ENCODE measurements around the gene BYSL.

The BYSL gene

GRCh38 chr6:41920921-41921711, at the start of gene BYSL, which contains the start of gene MED20:
Gene BYSL, plus strand, starts transcription at chr6:41921499. Its CDS starts 64 bp downstream, at chr6:41921563.
Gene MED20, minus strand, starts transcription at chr6:41921139. Its CDS starts 121 bp downstream, at chr6:41921018.
- peak; percentile 98 for DNase-seq

GRCh38 chr6:41871691-41872090, 49.6 kb upstream of the BYSL start:
- peak; percentile 28 for DNase-seq

GRCh38 chr6:41872147-41872546, 49.2 kb upstream of the BYSL start:
- DNase-seq: peak; percentile 21

- no peak for DNase-seq
Measured at GRCh38 chr6:41874741-41875140, 46.6 kb upstream of the BYSL start.

- no peak for DNase-seq
Measured at GRCh38 chr6:41877051-41877680, 44.1 kb upstream of the BYSL start.

GRCh38 chr6:41878246-41878645, 43.1 kb upstream of the BYSL start:
- DNase-seq: no peak

- DNase-seq: no peak
Measured at GRCh38 chr6:41878961-41879405, 42.3 kb upstream of the BYSL start.

GRCh38 chr6:41881506-41881905, 39.8 kb upstream of the BYSL start:
- no peak for DNase-seq

GRCh38 chr6:41884957-41885356, 36.3 kb upstream of the BYSL start:
- no peak for DNase-seq

- no peak for DNase-seq
Measured at GRCh38 chr6:41885930-41886329, 35.4 kb upstream of the BYSL start.

- DNase-seq: no peak
Measured at GRCh38 chr6:41887331-41887751, 34.0 kb upstream of the BYSL start.

GRCh38 chr6:41892921-41893564, 28.3 kb upstream of the BYSL start:
- no peak for DNase-seq

GRCh38 chr6:41894366-41895299, 26.7 kb upstream of the BYSL start:
- DNase-seq: peak; percentile 9

GRCh38 chr6:41895300-41896233, 25.7 kb upstream of the BYSL start, which contains the start of gene USP49:
Gene USP49, minus strand, starts transcription at chr6:41895375. Its CDS starts 88,392 bp downstream, at chr6:41806983.
- DNase-seq: peak; percentile 93

- peak; percentile 24 for DNase-seq
Measured at GRCh38 chr6:41896281-41896680, 25.0 kb upstream of the BYSL start.

- peak; percentile 9 for DNase-seq
Measured at GRCh38 chr6:41900861-41901260, 20.4 kb upstream of the BYSL start.

- DNase-seq: peak; percentile 61
Measured at GRCh38 chr6:41901882-41902519, 19.3 kb upstream of the BYSL start.

GRCh38 chr6:41909727-41910126, 11.6 kb upstream of the BYSL start:
- no peak for DNase-seq

GRCh38 chr6:41914343-41914742, 7.0 kb upstream of the BYSL start:
- no peak for DNase-seq

GRCh38 chr6:41914869-41915530, 6.3 kb upstream of the BYSL start:
- DNase-seq: no peak
